NT2/D1 (cell line): ENCODE measurements around the gene CHL1.

Source experiments
- SUZ12 ChIP-seq: IDR thresholded peaks from 2 replicates; pipeline ENCODE4 v1.6.1; 2011; ENCODE audit not compliant: insufficient read length, insufficient read depth; ENCODE audit errors: extremely low read depth
- YY1 ChIP-seq: IDR thresholded peaks from 2 replicates; pipeline ENCODE4 v1.6.1; 2011; ENCODE audit not compliant: insufficient read length, insufficient read depth
- ZNF274 ChIP-seq: IDR thresholded peaks from 2 replicates; pipeline ENCODE4 v1.6.1; 2011; ENCODE audit warnings: mild to moderate bottlenecking, low read depth, low read length

GRCh38 chr3:307182-307581 is 110.6 kb downstream of the CHL1 start:
- TF ChIP-seq SUZ12 (no peak), YY1 (no peak), ZNF274 (no peak)
